ENCODE measurements around the gene PCDH1. TPM values are rescaled to one million over a fixed set of nuclear protein-coding genes. Genes with fewer than 3 reads are reported as not detected.

The PCDH1 gene
- total and polyA plus RNA-seq, 2 donors (not counting 3 experiments of a cell fraction or from before 2014, with no cell fraction given), result 113 to 136 TPM

DNA sequence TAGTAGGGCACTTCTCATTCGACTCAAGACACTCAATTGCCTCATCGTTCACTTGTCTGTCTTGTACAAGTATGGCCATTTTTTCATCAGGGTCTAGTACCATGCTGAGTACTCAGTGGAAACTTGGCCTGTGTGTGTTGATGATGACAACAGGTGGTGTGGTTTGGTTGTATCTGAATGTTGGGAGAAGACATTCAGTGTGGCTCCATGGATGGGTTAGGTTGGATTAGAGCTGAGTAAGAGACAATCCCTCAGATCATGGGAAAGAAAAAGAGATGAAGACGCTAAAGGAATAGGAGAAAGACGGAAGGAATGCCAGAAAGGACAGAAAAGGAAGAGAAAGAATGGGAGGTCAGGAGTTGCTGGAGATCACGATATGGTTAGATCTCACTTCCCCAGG is 17.0 kb downstream of the PCDH1 start:
- no peak overlapping the region for H3K4me3 ChIP-seq (replicated peaks in 1 of 3; ENCODE audit: insufficient read depth in 1 of 3, low read depth in 1 of 3, low read length in 3 of 3)
- peaks cover 34 to 52% of the 10 kb centered on the region in 2 experiments for H3K36me3 ChIP-seq (ENCODE audit: control insufficient read depth in 2 of 2, extremely low read depth in 1 of 2, insufficient read depth in 2 of 2, low read length in 2 of 2)
- no peaks in the 10 kb centered on the region for H3K9me1 ChIP-seq (replicated peaks; ENCODE audit: control insufficient read depth, extremely low read depth, insufficient read depth, low read length)
- H3K4me1 ChIP-seq (ENCODE audit: control insufficient read depth, extremely low read depth, insufficient read depth, low read length), result no peaks in the 10 kb centered on the region
- CTCF ChIA-PET, result no interaction called here
- FAIRE-seq (no peak), DNase-seq (ENCODE audit: low read depth, low spot score) (no peak)
- no peak overlapping the region for H3K4me2 ChIP-seq (ENCODE audit: insufficient read depth, low read length)
- no peaks in the 10 kb centered on the region for H4K20me1 ChIP-seq (replicated peaks; ENCODE audit: control insufficient read depth, extremely low read depth, insufficient read depth, low read length)
- no peak overlapping the region for H2AFZ ChIP-seq (ENCODE audit: low read depth, low read length)
- peaks cover 20% of the 10 kb centered on the region for H3K79me2 ChIP-seq (ENCODE audit: control insufficient read depth, insufficient read depth, low read length)
- no peak overlapping the region for H3K27ac ChIP-seq (ENCODE audit: insufficient read depth, low read depth, low read length)
- dilution Hi-C loops (cut with MboI; ENCODE audit: extremely low pct_ligation_motif_present, low sequenced_read_pairs), result no loop called here
- no peaks in the 10 kb centered on the region for H3K27me3 ChIP-seq (ENCODE audit: control insufficient read depth in 2 of 2, insufficient read depth in 2 of 2, low read length in 2 of 2)
- no peaks in the 10 kb centered on the region for H3K9me3 ChIP-seq (replicated peaks; ENCODE audit: control insufficient read depth, insufficient read depth, low read length)
- no TSS peak for BruUV-seq (replicated peaks)
- no peak overlapping the region for H3K9ac ChIP-seq (replicated peaks; ENCODE audit: extremely low read depth, insufficient read depth, low read length)
- TF ChIP-seq GATA2 (IDR thresholded peaks at IDR 0.05; ENCODE audit: insufficient read depth, insufficient read length, low read depth, low read length) (no peak), EZH2 (IDR thresholded peaks at IDR 0.05; ENCODE audit: borderline replicate concordance, low read depth, low read length, severe bottlenecking) (no peak), MYC (IDR thresholded peaks at IDR 0.05; ENCODE audit: low read depth, low read length) (no peak), JUN (IDR thresholded peaks at IDR 0.05; ENCODE audit: borderline replicate concordance, insufficient read depth, insufficient read length, low read depth) (no peak), POLR2AphosphoS5 (IDR thresholded peaks at IDR 0.05; ENCODE audit: insufficient read depth, low read depth, low read length) (no peak), FOS (IDR thresholded peaks at IDR 0.05; ENCODE audit: borderline replicate concordance, insufficient read depth, low read length) (no peak), POLR2A (IDR thresholded peaks at IDR 0.05; ENCODE audit: low read depth, low read length) (no peak)
- TF ChIP-seq, protein P1, sequence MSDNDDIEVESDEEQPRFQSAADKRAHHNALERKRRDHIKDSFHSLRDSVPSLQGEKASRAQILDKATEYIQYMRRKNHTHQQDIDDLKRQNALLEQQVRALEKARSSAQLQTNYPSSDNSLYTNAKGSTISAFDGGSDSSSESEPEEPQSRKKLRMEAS (IDR thresholded peaks at IDR 0.05; ENCODE audit: insufficient read depth, insufficient read length), result no peak
- TF ChIP-seq, protein P2, sequence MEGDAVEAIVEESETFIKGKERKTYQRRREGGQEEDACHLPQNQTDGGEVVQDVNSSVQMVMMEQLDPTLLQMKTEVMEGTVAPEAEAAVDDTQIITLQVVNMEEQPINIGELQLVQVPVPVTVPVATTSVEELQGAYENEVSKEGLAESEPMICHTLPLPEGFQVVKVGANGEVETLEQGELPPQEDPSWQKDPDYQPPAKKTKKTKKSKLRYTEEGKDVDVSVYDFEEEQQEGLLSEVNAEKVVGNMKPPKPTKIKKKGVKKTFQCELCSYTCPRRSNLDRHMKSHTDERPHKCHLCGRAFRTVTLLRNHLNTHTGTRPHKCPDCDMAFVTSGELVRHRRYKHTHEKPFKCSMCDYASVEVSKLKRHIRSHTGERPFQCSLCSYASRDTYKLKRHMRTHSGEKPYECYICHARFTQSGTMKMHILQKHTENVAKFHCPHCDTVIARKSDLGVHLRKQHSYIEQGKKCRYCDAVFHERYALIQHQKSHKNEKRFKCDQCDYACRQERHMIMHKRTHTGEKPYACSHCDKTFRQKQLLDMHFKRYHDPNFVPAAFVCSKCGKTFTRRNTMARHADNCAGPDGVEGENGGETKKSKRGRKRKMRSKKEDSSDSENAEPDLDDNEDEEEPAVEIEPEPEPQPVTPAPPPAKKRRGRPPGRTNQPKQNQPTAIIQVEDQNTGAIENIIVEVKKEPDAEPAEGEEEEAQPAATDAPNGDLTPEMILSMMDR (IDR thresholded peaks at IDR 0.05; ENCODE audit: extremely low read depth in 1 of 2, insufficient read depth in 1 of 2, low read depth in 1 of 2, low read length in 2 of 2), result no peak
- POLR2A ChIA-PET, result no interaction called here
- intact Hi-C loops (cut with micrococcal nuclease), result no loop called here
